ENCODE measurements around the gene POLR2F.

DNA sequence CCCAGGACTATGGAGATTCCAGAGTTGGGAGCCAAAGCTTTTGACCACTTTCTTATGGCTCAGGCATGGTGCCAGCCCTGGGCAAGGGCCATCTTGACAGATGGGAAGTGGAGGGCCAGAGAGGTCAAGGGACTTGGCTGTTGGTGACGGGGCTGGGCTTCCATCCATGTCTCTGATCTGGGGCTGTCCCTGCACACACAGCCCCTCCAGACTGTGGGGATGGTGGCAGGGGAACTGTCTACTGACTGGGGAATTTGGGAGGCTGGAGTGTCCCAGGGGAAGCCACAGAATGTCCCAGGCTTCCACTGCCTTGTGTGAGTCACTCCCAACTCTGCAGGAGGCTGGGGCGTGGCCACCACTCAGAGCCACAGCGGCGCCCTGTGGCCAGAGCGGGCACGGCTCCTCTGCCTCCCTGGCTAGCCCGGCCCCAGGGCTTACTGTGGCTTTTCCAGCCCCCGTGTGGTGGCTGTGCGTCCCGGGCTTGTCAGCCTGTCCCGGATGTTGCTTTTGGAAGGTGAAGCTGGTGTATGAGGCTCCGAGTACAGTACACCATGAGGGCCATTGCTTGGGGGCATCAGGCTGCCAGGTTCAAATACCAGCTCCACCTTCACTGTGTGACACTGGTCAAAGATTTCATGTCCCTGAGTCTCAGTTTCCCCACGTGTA lies 19.7 kb upstream of the POLR2F start:
- TF ChIP-seq CTCF (IDR thresholded peaks at IDR 0.05 in 4 of 5, conservative IDR thresholded peaks at IDR 0.05 in 1 of 5) (peak; percentile 90 to 99 (median 96)), POLR2A (IDR thresholded peaks at IDR 0.05) (no peak)
